ENCODE results near the gene IRF2BP2.

The IRF2BP2 gene

GRCh38 chr1:234613128-234613875 lies 3.3 kb upstream of the IRF2BP2 start:
- DNase-seq (ENCODE audit: low read depth): no peak

DNA sequence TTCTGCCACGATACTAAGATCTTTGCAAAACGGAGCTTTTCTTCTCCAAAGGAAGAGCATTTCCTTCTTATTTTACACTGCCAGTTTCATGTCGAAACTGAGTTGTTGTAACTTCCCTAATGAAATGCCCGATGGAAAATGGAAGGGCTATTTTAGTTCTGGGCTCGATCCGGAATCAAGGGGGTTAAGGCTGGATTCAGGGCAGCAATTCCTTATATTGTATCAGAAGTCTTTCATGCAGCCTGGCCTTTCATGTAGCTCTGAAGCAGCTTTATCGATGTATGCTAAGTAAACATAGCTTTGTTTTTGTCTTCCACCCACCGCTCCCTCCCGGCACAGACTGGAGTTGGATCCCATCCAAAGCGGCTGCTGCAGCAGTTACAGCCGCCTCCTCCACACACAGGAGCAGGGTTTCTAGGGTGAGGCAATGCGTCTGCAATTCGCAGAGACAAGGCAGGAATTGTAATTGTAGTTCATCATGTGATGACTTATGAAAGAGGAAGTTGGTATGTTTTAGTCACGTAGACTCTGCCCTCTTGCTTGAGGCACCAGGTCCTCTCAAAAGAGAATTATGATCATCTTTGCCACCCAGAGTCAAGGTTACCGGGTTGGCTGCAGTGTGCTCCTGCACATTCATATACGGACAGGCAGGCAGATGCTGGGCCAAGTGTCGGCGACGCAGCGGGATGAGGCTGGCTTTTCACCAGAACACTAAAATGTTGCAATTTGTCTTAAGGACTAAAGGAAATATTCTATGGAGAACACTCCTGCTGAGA lies 2.6 kb upstream of the IRF2BP2 start:
- DNase-seq (ENCODE audit: low read depth): peak; percentile 65

DNA sequence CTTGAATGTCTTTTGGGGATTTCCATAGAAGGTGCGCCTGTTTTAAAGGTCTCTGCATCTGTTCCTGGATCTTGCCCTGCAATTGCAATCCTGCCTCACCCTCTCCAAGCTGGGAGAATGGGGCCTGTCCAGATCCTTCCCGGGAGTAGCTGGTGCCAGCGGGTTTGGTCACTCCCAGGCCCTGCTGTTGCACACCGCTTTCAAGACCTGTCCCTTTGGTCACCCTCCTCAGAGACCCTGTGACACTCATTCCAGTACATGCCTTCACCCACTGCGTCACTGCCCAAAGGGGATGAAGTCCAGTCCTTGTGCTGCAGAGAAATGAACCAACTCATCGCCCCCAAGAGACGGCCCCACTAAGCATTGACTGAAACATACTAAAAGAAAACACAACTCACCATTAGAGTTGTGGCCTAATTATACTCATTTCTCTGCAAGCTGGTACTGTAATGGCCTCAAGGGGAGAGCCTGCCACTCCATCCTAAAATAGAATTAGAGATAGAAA lies 1.9 kb upstream of the IRF2BP2 start:
- DNase-seq (ENCODE audit: low read depth): no peak

- no peak for DNase-seq (ENCODE audit: low read depth)
These were observed 1.4 kb upstream of the IRF2BP2 start for GRCh38 chr1:234611225-234611846.

GRCh38 chr1:234610666-234611224 lies 767 bp upstream of the IRF2BP2 start:
- DNase-seq (ENCODE audit: low read depth): peak; percentile 87

GRCh38 chr1:234609691-234610042 lies 311 bp downstream of the IRF2BP2 start:
- no peak for DNase-seq (ENCODE audit: low read depth)

DNA sequence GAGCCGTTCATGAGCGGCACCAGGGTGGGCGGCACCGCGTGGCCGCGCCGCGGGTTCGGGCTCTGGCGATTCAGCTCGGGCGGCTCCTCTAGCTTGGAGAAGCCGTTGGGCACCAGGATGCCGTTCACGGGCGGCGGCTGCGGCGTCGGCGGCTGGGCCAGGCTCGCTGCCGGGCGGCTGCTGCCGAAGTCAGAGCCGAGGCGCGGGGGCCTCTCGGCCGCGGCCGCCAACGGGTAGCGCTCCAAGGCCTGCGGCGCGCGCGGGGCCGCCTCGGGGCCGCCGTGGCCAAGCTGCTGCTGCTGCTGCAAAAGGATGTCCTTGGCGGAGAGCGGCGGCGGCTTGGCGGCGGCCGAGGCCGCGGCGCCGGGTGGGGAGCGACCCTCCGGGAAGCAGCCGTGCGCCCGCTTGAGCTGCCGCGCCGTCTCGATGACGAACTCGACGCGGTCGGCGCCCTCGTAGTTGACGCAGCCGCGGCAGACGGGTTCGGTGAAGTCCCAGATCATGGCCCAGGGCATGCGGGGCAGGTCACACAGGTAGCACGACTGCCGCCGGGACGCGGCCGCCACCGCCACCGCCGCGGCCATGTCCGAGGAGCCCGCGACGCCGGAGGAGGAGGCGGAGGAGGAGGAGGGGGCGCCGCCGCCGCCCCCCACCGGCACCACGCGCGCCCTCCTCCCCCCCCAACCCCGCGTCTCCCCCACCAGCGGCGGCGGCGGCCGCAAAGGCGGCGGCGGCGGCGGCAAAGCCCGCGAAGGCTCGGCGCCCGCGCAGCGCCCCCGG lies 877 bp downstream of the IRF2BP2 start:
- DNase-seq (ENCODE audit: low read depth): peak; percentile 62

GRCh38 chr1:234608025-234608910 lies 1.7 kb downstream of the IRF2BP2 start:
- peak; percentile 73 for DNase-seq (ENCODE audit: low read depth)

DNA sequence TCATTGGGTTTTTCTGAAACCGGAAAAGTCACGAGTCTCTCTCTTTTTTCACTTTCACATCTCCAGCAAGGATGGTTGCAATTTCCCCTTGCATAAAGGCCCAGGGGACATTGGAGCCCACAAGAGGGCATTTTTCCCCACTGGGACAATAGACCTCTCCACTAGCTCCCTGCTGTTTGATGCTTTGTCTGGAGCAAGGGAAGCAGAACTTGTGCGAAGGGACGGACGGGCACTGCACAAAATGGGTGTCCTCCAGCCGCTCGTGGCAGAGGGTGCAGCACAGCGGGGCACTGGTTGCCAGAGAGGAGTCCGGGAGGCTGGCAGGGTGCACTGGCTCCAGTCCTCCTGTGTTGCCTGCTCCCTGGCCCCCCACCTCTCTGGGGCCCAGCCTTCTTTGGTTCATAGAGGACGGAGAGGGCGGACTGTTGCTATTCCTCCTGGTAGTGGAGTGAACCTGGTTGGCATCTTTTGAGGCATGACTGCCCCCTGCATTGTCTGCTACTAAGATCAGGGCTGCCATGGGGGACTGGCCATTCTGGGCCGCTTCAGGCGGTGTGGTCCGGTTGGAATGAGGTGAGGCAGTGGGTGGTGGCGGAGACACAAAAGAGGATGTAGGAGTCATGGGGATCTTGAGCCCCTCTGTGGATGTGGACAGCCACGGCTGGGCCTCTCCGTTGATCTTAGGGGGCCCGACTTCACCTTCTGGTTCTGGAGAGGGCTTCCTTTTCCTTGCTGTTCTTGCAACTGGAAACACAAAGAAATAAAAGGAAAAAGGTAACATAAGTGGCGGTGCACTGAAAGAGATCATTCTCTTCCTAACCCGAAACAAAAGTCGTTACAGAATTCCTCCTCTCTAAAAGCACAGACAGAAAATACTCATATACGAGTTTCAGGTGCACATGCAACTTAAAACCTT lies 2.6 kb downstream of the IRF2BP2 start:
- no peak for DNase-seq (ENCODE audit: low read depth)

- no peak for DNase-seq (ENCODE audit: low read depth)
These were observed 3.2 kb downstream of the IRF2BP2 start for GRCh38 chr1:234606784-234607108.

- peak; percentile 59 for DNase-seq (ENCODE audit: low read depth)
These were observed 3.8 kb downstream of the IRF2BP2 start for GRCh38 chr1:234605983-234606783.

GRCh38 chr1:234605399-234605982 lies 4.5 kb downstream of the IRF2BP2 start:
- DNase-seq (ENCODE audit: low read depth): no peak

GRCh38 chr1:234604495-234605398 lies 5.2 kb downstream of the IRF2BP2 start:
- no peak for DNase-seq (ENCODE audit: low read depth)

GRCh38 chr1:234603221-234604204 lies 6.5 kb downstream of the IRF2BP2 start:
- DNase-seq (ENCODE audit: low read depth): no peak

GRCh38 chr1:234602334-234603220 lies 7.4 kb downstream of the IRF2BP2 start:
- no peak for DNase-seq (ENCODE audit: low read depth)
